HepG2 (cell line): ENCODE data around the gene AP1M2. TPM values are rescaled to one million over a fixed set of nuclear protein-coding genes. Genes with fewer than 3 reads are reported as not detected.

Experiments used
- CHD4 ChIP-seq: fragments of 200-600 bp; sonication (generic); IDR thresholded peaks from 2 replicates; pipeline ENCODE4 v1.7.0; 2017; ENCODE audit warnings: mild to moderate bottlenecking, low read length, borderline replicate concordance
- ETV5 ChIP-seq: IDR thresholded peaks from 2 replicates; pipeline ENCODE4 v1.6.1; 2018; ENCODE audit warnings: missing biosample characterization, missing genetic modification reagents, inconsistent platforms, borderline replicate concordance
- HOXA9 ChIP-seq: sonication (generic); formaldehyde crosslinking; IDR thresholded peaks from 2 replicates; pipeline ENCODE4 v1.8.1; 2022; ENCODE audit warnings: missing genetic modification reagents, mild to moderate bottlenecking, moderate library complexity, borderline replicate concordance
- NR1H2 ChIP-seq: sonication (generic); formaldehyde crosslinking; IDR thresholded peaks from 2 replicates; pipeline ENCODE4 v1.8.1; 2022; ENCODE audit warnings: low read depth, missing genetic modification reagents, borderline replicate concordance
- NR2F6 ChIP-seq, 2 experiments: IDR thresholded peaks; 2 replicates each; pipeline ENCODE4 v1.6.1; 2016; ENCODE audit warnings: antibody characterized with exemption in 1 of 2, mild to moderate bottlenecking in 1 of 2
- PCBP1 ChIP-seq: fragments of 200-400 bp; formaldehyde crosslinking; IDR thresholded peaks from 2 replicates; pipeline ENCODE4 v1.6.1; 2017; ENCODE audit warnings: mild to moderate bottlenecking, low read depth, low read length, borderline replicate concordance
- PHF5A ChIP-seq: IDR thresholded peaks from one replicate; pipeline ENCODE4 v1.6.1; 2018; ENCODE audit warnings: low read depth, missing genetic modification reagents; ENCODE audit not compliant: unreplicated experiment
- RBAK ChIP-seq: sonication (generic); formaldehyde crosslinking; IDR thresholded peaks from 2 replicates; pipeline ENCODE4 v1.5.1; 2020; ENCODE audit warnings: mild to moderate bottlenecking, missing genetic modification reagents
- REPIN1 ChIP-seq: sonication (generic); formaldehyde crosslinking; IDR thresholded peaks from 2 replicates; pipeline ENCODE4 v1.8.0; 2022; ENCODE audit warnings: missing genetic modification reagents, low read depth, mild to moderate bottlenecking, borderline replicate concordance
- SAFB2 ChIP-seq: sonication (generic); formaldehyde crosslinking; IDR thresholded peaks from 2 replicates; pipeline ENCODE4 v1.5.1; 2020; ENCODE audit warnings: missing genetic modification reagents, low read depth, mild to moderate bottlenecking, borderline replicate concordance
- SIX4 ChIP-seq: sonication (generic); formaldehyde crosslinking; IDR thresholded peaks from 2 replicates; pipeline ENCODE4 v1.4.0; 2020; ENCODE audit warnings: missing genetic modification reagents
- TARDBP ChIP-seq: sonication (generic); formaldehyde crosslinking; IDR thresholded peaks from 2 replicates; pipeline ENCODE4 v1.8.0; 2022; ENCODE audit warnings: mild to moderate bottlenecking, missing genetic modification reagents
- TEAD3 ChIP-seq: optimal IDR thresholded peaks from 2 replicates; pipeline ENCODE3; 2016; ENCODE audit warnings: borderline replicate concordance
- TOPORS ChIP-seq: sonication (generic); formaldehyde crosslinking; IDR thresholded peaks from 2 replicates; pipeline ENCODE4 v1.8.0; 2023; ENCODE audit warnings: mild to moderate bottlenecking, missing genetic modification reagents
- ZGPAT ChIP-seq: IDR thresholded peaks from 2 replicates; pipeline ENCODE4 v1.6.1; 2016; ENCODE audit warnings: mild to moderate bottlenecking
- ZKSCAN5 ChIP-seq: sonication (generic); formaldehyde crosslinking; IDR thresholded peaks from 2 replicates; pipeline ENCODE4 v1.5.1; 2020; ENCODE audit warnings: mild to moderate bottlenecking, missing genetic modification reagents
- ZMAT3 ChIP-seq: sonication (generic); formaldehyde crosslinking; conservative IDR thresholded peaks from 2 replicates; pipeline ENCODE4 v1.7.0; 2021; ENCODE audit warnings: missing genetic modification reagents
- ZNF230 ChIP-seq: sonication (generic); formaldehyde crosslinking; IDR thresholded peaks from 2 replicates; pipeline ENCODE4 v1.4.0; 2020; ENCODE audit warnings: mild to moderate bottlenecking, missing genetic modification reagents
- ZNF543 ChIP-seq: sonication (generic); formaldehyde crosslinking; IDR thresholded peaks from 2 replicates; pipeline ENCODE4 v1.4.0; 2020; ENCODE audit warnings: mild to moderate bottlenecking, missing genetic modification reagents
- ZNF557 ChIP-seq: sonication (generic); formaldehyde crosslinking; IDR thresholded peaks from 2 replicates; pipeline ENCODE4 v1.4.0; 2020; ENCODE audit warnings: missing genetic modification reagents
- ZSCAN25 ChIP-seq: sonication (generic); formaldehyde crosslinking; IDR thresholded peaks from 2 replicates; pipeline ENCODE4 v1.8.0; 2022; ENCODE audit warnings: mild to moderate bottlenecking, missing genetic modification reagents
- ZSCAN31 ChIP-seq: sonication (generic); formaldehyde crosslinking; IDR thresholded peaks from 2 replicates; pipeline ENCODE4 v1.5.0; 2020; ENCODE audit warnings: low read depth, mild to moderate bottlenecking, missing genetic modification reagents
- polyA plus RNA-seq, 8 experiments: library from polyadenylated mRNA; depleted of rRNA in 3 of 8; stranded (reverse) in 7 of 8; unstranded in 1 of 8; fragments of >200 nt; fragmentation: Illumina TruSeq in 4 of 8; extraction: Trizol in 4 of 8; gene quantifications; 2 replicates each; pipeline versions ENCODE4 v1.2.1 to v1.2.3, GENCODE V29; 2011 to 2016; ENCODE audit warnings: low read depth in 4 of 8, missing spikeins in 1 of 8, mixed read lengths in 1 of 8; ENCODE audit not compliant: insufficient read depth in 1 of 8
- total RNA-seq, 5 experiments: library from RNA; depleted of rRNA; stranded (reverse); fragments of >200 nt; fragmentation: Illumina TruSeq; extraction: Trizol; gene quantifications; 2 replicates each; pipeline ENCODE4 v1.2.3, GENCODE V29; 2016; ENCODE audit warnings: low read depth in 1 of 5
- TF ChIP-seq, protein P1 (sequence below): fragments of 450-650 bp; IDR thresholded peaks from 2 replicates; pipeline ENCODE4 v1.6.1; 2017; ENCODE audit warnings: mild to moderate bottlenecking
- TF ChIP-seq, protein P2 (sequence below): sonication (generic); formaldehyde crosslinking; IDR thresholded peaks from 2 replicates; pipeline ENCODE4 v1.4.0; 2020; ENCODE audit warnings: missing genetic modification reagents

The AP1M2 gene
- total and polyA plus RNA-seq, 2 of the 13 experiments (the other 11 are each of a cell fraction or from before 2014, with no cell fraction given), result 6.3 to 76.8 TPM

GRCh38 chr19:10544753-10545251 lies 42.3 kb downstream of the AP1M2 start (continued):
- TF ChIP-seq, protein P1, sequence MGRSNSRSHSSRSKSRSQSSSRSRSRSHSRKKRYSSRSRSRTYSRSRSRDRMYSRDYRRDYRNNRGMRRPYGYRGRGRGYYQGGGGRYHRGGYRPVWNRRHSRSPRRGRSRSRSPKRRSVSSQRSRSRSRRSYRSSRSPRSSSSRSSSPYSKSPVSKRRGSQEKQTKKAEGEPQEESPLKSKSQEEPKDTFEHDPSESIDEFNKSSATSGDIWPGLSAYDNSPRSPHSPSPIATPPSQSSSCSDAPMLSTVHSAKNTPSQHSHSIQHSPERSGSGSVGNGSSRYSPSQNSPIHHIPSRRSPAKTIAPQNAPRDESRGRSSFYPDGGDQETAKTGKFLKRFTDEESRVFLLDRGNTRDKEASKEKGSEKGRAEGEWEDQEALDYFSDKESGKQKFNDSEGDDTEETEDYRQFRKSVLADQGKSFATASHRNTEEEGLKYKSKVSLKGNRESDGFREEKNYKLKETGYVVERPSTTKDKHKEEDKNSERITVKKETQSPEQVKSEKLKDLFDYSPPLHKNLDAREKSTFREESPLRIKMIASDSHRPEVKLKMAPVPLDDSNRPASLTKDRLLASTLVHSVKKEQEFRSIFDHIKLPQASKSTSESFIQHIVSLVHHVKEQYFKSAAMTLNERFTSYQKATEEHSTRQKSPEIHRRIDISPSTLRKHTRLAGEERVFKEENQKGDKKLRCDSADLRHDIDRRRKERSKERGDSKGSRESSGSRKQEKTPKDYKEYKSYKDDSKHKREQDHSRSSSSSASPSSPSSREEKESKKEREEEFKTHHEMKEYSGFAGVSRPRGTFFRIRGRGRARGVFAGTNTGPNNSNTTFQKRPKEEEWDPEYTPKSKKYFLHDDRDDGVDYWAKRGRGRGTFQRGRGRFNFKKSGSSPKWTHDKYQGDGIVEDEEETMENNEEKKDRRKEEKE, result no peak
- no peak for TF ChIP-seq NR1H2 (CRISPR knock-in tag)
- no peak for TF ChIP-seq NR2F6 (IDR thresholded peaks at IDR 0.05)
- no peak for TF ChIP-seq NR2F6 (CRISPR knock-in tag; IDR thresholded peaks at IDR 0.05)
- TF ChIP-seq ZSCAN31 (CRISPR knock-in tag), result no peak
- no peak for TF ChIP-seq PHF5A
- TF ChIP-seq ZNF230 (CRISPR knock-in tag), result no peak
- TF ChIP-seq TOPORS (CRISPR knock-in tag), result no peak
- 0 out of 2 replicates have a peak, but pooled peaks have one; percentile 30 for TF ChIP-seq SAFB2 (CRISPR knock-in tag)
- TF ChIP-seq, protein P2, sequence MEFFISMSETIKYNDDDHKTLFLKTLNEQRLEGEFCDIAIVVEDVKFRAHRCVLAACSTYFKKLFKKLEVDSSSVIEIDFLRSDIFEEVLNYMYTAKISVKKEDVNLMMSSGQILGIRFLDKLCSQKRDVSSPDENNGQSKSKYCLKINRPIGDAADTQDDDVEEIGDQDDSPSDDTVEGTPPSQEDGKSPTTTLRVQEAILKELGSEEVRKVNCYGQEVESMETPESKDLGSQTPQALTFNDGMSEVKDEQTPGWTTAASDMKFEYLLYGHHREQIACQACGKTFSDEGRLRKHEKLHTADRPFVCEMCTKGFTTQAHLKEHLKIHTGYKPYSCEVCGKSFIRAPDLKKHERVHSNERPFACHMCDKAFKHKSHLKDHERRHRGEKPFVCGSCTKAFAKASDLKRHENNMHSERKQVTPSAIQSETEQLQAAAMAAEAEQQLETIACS (CRISPR knock-in tag), result no peak
- no peak for TF ChIP-seq ZSCAN25 (CRISPR knock-in tag)
- 0 out of 2 replicates have a peak, but pooled peaks have one; percentile 16 for TF ChIP-seq REPIN1 (CRISPR knock-in tag)
- no peak for TF ChIP-seq ZMAT3 (CRISPR knock-in tag)
- no peak for TF ChIP-seq ZNF543 (CRISPR knock-in tag)
- TF ChIP-seq TEAD3, result peak; percentile 47
- TF ChIP-seq CHD4, result no peak
- TF ChIP-seq TARDBP (CRISPR knock-in tag), result 0 out of 2 replicates have a peak, but pooled peaks have one; percentile 22
- no peak for TF ChIP-seq ZNF557 (CRISPR knock-in tag)
- no peak for TF ChIP-seq SIX4
- no peak for TF ChIP-seq ZKSCAN5
- no peak for TF ChIP-seq ETV5 (CRISPR knock-in tag)
- no peak for TF ChIP-seq HOXA9 (CRISPR knock-in tag)
- TF ChIP-seq RBAK (CRISPR knock-in tag), result peak; percentile 99
- TF ChIP-seq ZGPAT (CRISPR knock-in tag), result peak; percentile 39; the same call in 1 of the 2 replicates
- TF ChIP-seq PCBP1, result no peak
